Muscle layer of duodenum (tissue), 2 donors: Measurements from ENCODE around the gene FNIP2.
"Not testable (repeated sequence)": the region's sequence is repeated elsewhere in the genome, so short reads cannot be mapped to it uniquely, and the experiment has no call there.

ENCODE experiments used
- H3K27ac ChIP-seq: one replicate; pipeline ENCODE4 v1.7.0; 2013; ENCODE audit warnings: mild to moderate bottlenecking, low read length
- H3K27me3 ChIP-seq: one replicate; pipeline ENCODE4 v1.7.0; 2013; ENCODE audit warnings: low read depth, mild to moderate bottlenecking, control low read depth, low read length
- H3K36me3 ChIP-seq, 2 donors: one replicate each; pipeline ENCODE4 v1.7.0; 2013; ENCODE audit warnings: low read length in 2 of 2, control low read depth in 1 of 2, mild to moderate bottlenecking in 1 of 2; ENCODE audit not compliant: insufficient read depth in 2 of 2, control insufficient read depth in 1 of 2
- H3K4me1 ChIP-seq, 2 donors: one replicate each; pipeline ENCODE4 v1.7.0; 2013; ENCODE audit warnings: low read length in 2 of 2, mild to moderate bottlenecking in 2 of 2, control low read depth in 1 of 2, moderate library complexity in 1 of 2; ENCODE audit not compliant: insufficient read depth in 2 of 2, control insufficient read depth in 1 of 2
- H3K4me3 ChIP-seq, 2 donors: one replicate each; pipeline ENCODE4 v1.7.0; 2013; ENCODE audit warnings: low read length in 2 of 2, low read depth in 1 of 2, mild to moderate bottlenecking in 1 of 2
- H3K9me3 ChIP-seq, 2 donors: one replicate each; pipeline ENCODE4 v1.7.0; 2013; ENCODE audit warnings: low read length in 2 of 2, control low read depth in 1 of 2, mild to moderate bottlenecking in 1 of 2; ENCODE audit not compliant: control insufficient read depth in 1 of 2
- donor health status: healthy.

Gene FNIP2

GRCh38 chr4:158956345-158956744 lies 187.5 kb downstream of the FNIP2 start:
- not testable (repeated sequence) for H3K27me3 ChIP-seq, H3K36me3 ChIP-seq, H3K27ac ChIP-seq, H3K4me1 ChIP-seq, H3K4me3 ChIP-seq
- peaks cover 4 to 17% of the 10 kb centered on the region in 2 donors for H3K9me3 ChIP-seq

GRCh38 chr4:158956918-158957317 lies 188.1 kb downstream of the FNIP2 start:
- H3K27ac ChIP-seq, H3K4me1 ChIP-seq, H3K36me3 ChIP-seq, H3K4me3 ChIP-seq, H3K27me3 ChIP-seq: not testable (repeated sequence)
- H3K9me3 ChIP-seq = peaks cover 2 to 11% of the 10 kb centered on the region in 2 donors
